Left lung (tissue), 10 donors: ENCODE data around the gene ASTN1. TPM values are rescaled to one million over a fixed set of nuclear protein-coding genes. Genes with fewer than 3 reads are reported as not detected.

ENCODE experiments used
- ATAC-seq: fragments of 200-7000 bp; cut with Tn5 transposase; one replicate; pipeline ENCODE4 v1.9.1; 2020; ENCODE audit warnings: moderate library complexity
- DNase-seq, 4 donors: peaks; one replicate each; pipeline ENCODE4 v3.0.0-alpha.2; 2013 to 2020
- H3K27ac ChIP-seq, 2 donors: fragments of 200-600 bp; sonication (generic) in 1 of 2; one replicate each; pipeline versions ENCODE4 v1.5.0 to v1.8.0; 2020 to 2021
- H3K27me3 ChIP-seq, 2 donors: fragments of 200-600 bp; sonication (generic) in 1 of 2; one replicate each; pipeline versions ENCODE4 v1.5.0 to v1.8.0; 2020 to 2021
- H3K36me3 ChIP-seq, 2 donors: fragments of 200-600 bp; sonication (generic) in 1 of 2; one replicate each; pipeline versions ENCODE4 v1.5.0 to v1.8.0; 2020 to 2021
- H3K4me1 ChIP-seq, 2 donors: fragments of 200-600 bp; one replicate each; pipeline ENCODE4 v1.8.0; 2021
- H3K4me3 ChIP-seq, 2 donors: fragments of 200-600 bp; sonication (generic) in 1 of 2; one replicate each; pipeline versions ENCODE4 v1.5.0 to v1.8.0; 2020 to 2021; ENCODE audit warnings: mild to moderate bottlenecking in 1 of 2
- H3K9me3 ChIP-seq, 2 donors: fragments of 200-600 bp; sonication (generic) in 1 of 2; one replicate each; pipeline versions ENCODE4 v1.5.0 to v1.8.0; 2020 to 2021
- CTCF ChIP-seq, 2 donors: fragments of 200-600 bp; sonication (generic) in 1 of 2; IDR thresholded peaks; one replicate each; pipeline versions ENCODE4 v1.5.0 to v1.8.0; 2021; ENCODE audit warnings: antibody characterized with exemption in 2 of 2
- intact Hi-C, 2 donors: fragments of 100-400 bp; cut with DNase I; formaldehyde crosslinking; loops; one replicate each; pipeline versions ENCODE4 v1.11.2 to v1.14.2; 2022
- polyA plus RNA-seq, 6 donors: library from polyadenylated mRNA; unstranded; fragments of 120-200 nt; gene quantifications; one replicate each; pipeline ENCODE4 v1.2.1, GENCODE V29; 2013; ENCODE audit not compliant: insufficient read length in 6 of 6
- total RNA-seq, 2 donors: library from RNA; stranded (reverse); fragmentation: NEBNext Ultra II Directional; extraction: Animal tissue kit (Norgen Biotek cat#: 25700); gene quantifications; one replicate each; pipeline ENCODE4 v1.2.1, GENCODE V29; 2021
- donor health status: DM: no; HTN: yes; CAD: no.
- donor health status: DM: no; HTN: no; CAD: no.

The ASTN1 gene
- total and polyA plus RNA-seq, 8 donors = 0.10 to 3.1 (median 2.2) TPM

GRCh38 chr1:176858433-176858916, 306.0 kb downstream of the ASTN1 start:
- DNase-seq (no peak), ATAC-seq (no peak)
- TF ChIP-seq CTCF (IDR thresholded peaks at IDR 0.05) = no peak
- intact Hi-C loops = no loop called here
- Histone ChIP-seq H3K4me3 (no peak overlapping the region), H3K27me3 (no peaks in the 10 kb centered on the region), H3K36me3 (no peaks in the 10 kb centered on the region), H3K4me1 (no peaks in the 10 kb centered on the region), H3K27ac (no peak overlapping the region), H3K9me3 (no peaks in the 10 kb centered on the region)

GRCh38 chr1:176857632-176858031, 306.9 kb downstream of the ASTN1 start:
- H3K4me1 ChIP-seq = no peaks in the 10 kb centered on the region
- no peak overlapping the region for H3K4me3 ChIP-seq
- no peak for ATAC-seq
- H3K27ac ChIP-seq = no peak overlapping the region
- intact Hi-C loops = no loop called here
- no peaks in the 10 kb centered on the region for H3K9me3 ChIP-seq
- TF ChIP-seq CTCF (IDR thresholded peaks at IDR 0.05) = no peak
- DNase-seq = no peak
- no peaks in the 10 kb centered on the region for H3K36me3 ChIP-seq
- no peaks in the 10 kb centered on the region for H3K27me3 ChIP-seq

GRCh38 chr1:176854758-176855745, 309.5 kb downstream of the ASTN1 start:
- H3K27ac ChIP-seq = no peak overlapping the region
- ATAC-seq (no peak), DNase-seq (peak in 2 of 4 donors; percentile 20 to 55)
- H3K36me3 ChIP-seq = no peaks in the 10 kb centered on the region
- no peaks in the 10 kb centered on the region for H3K9me3 ChIP-seq
- TF ChIP-seq CTCF (IDR thresholded peaks at IDR 0.05) = no peak
- no peaks in the 10 kb centered on the region for H3K4me1 ChIP-seq
- no peak overlapping the region for H3K4me3 ChIP-seq
- no peaks in the 10 kb centered on the region for H3K27me3 ChIP-seq
- intact Hi-C loops = no loop called here

- ATAC-seq = peak; percentile 50
- no peak for DNase-seq
- H3K4me1 ChIP-seq = no peaks in the 10 kb centered on the region
- H3K9me3 ChIP-seq = no peaks in the 10 kb centered on the region
- no peaks in the 10 kb centered on the region for H3K36me3 ChIP-seq
- H3K27me3 ChIP-seq = no peaks in the 10 kb centered on the region
- no peak overlapping the region for H3K4me3 ChIP-seq
- H3K27ac ChIP-seq = no peak overlapping the region
- no peak for TF ChIP-seq CTCF (IDR thresholded peaks at IDR 0.05)
- intact Hi-C loops = no loop called here
Measured at GRCh38 chr1:176854121-176854520, 310.4 kb downstream of the ASTN1 start.

- TF ChIP-seq CTCF (IDR thresholded peaks at IDR 0.05) = no peak
- Histone ChIP-seq H3K9me3 (no peaks in the 10 kb centered on the region), H3K36me3 (no peaks in the 10 kb centered on the region), H3K4me1 (no peaks in the 10 kb centered on the region), H3K4me3 (no peak overlapping the region), H3K27me3 (no peaks in the 10 kb centered on the region), H3K27ac (no peak overlapping the region)
- DNase-seq (no peak), ATAC-seq (no peak)
- intact Hi-C loops = no loop called here
Measured at GRCh38 chr1:176853503-176853902, 311.0 kb downstream of the ASTN1 start.
